22Rv1 (cell line): ENCODE data around the gene ZNF652.

ENCODE experiments used
- H3K27ac ChIP-seq: fragments of 450-650 bp; 2 replicates; pipeline ENCODE4 v1.5.1; 2017
- ZFX ChIP-seq: fragments of 450-650 bp; IDR thresholded peaks from 2 replicates; pipeline ENCODE4 v1.6.1; 2017; ENCODE audit warnings: antibody characterized with exemption, borderline replicate concordance
- TF ChIP-seq, protein P1 (sequence below): fragments of 450-650 bp; IDR thresholded peaks from 2 replicates; pipeline ENCODE4 v1.5.1; 2017; ENCODE audit warnings: mild to moderate bottlenecking

Gene ZNF652

DNA sequence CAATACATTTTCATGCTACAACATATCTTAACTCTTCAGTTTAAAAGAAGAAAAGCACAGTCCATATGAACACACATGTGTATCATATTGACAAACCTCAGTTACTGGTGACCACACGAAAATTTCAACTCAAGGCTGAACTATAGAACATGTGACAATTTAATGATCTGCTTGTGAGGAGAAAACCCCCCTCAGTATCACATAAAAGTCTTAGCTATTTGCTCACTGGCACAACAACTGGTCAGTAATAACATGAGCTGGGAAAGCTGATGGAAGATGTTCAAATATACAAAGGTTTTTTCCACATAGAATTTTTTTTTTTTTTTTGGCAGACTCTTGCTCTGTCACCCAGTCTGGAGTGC is 19.5 kb downstream of the ZNF652 start:
- no peak overlapping the region for H3K27ac ChIP-seq
- TF ChIP-seq ZFX, result no peak
- TF ChIP-seq, protein P1, sequence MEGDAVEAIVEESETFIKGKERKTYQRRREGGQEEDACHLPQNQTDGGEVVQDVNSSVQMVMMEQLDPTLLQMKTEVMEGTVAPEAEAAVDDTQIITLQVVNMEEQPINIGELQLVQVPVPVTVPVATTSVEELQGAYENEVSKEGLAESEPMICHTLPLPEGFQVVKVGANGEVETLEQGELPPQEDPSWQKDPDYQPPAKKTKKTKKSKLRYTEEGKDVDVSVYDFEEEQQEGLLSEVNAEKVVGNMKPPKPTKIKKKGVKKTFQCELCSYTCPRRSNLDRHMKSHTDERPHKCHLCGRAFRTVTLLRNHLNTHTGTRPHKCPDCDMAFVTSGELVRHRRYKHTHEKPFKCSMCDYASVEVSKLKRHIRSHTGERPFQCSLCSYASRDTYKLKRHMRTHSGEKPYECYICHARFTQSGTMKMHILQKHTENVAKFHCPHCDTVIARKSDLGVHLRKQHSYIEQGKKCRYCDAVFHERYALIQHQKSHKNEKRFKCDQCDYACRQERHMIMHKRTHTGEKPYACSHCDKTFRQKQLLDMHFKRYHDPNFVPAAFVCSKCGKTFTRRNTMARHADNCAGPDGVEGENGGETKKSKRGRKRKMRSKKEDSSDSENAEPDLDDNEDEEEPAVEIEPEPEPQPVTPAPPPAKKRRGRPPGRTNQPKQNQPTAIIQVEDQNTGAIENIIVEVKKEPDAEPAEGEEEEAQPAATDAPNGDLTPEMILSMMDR, result no peak

DNA sequence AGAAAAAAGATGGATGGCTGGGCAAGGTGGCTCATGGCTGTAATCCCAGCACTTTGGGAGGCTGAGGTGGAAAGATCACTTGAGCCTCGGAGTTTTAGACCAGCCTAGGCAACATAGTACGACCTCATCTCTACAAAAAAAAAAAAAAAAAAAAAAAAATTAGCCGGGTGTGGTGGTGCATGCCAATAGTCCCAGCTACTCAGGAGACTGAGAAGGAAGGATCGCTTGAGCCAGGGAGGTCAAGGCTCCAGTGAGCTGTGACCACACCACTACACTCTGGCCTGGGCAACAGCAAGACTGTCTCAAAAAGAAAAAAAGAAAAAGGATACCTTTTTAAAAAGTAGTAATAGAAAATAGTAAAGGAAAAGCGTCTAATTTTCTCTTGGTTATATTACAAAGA is 20.7 kb downstream of the ZNF652 start:
- no peak overlapping the region for H3K27ac ChIP-seq
- no peak for TF ChIP-seq ZFX

DNA sequence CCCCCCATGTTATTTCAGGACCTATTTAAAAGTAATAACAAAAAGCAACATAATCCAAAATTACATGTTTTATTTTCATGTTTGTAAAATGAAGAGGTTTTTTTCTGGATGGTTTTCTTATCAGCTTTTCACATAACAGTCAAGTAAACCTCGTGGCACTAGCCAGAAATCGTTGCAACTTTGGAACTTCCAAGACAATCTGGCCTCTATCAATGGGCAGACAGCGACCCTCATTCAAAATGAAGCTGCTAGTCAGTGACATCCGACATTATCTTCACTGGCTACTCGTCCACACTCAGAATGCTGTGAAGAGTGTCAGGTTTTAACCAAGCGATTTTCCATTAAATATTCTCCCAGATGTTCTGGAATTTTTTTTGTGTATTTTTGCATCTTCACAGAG is 22.7 kb downstream of the ZNF652 start:
- no peak for TF ChIP-seq ZFX
- TF ChIP-seq, protein P1, result no peak
- no peak overlapping the region for H3K27ac ChIP-seq

DNA sequence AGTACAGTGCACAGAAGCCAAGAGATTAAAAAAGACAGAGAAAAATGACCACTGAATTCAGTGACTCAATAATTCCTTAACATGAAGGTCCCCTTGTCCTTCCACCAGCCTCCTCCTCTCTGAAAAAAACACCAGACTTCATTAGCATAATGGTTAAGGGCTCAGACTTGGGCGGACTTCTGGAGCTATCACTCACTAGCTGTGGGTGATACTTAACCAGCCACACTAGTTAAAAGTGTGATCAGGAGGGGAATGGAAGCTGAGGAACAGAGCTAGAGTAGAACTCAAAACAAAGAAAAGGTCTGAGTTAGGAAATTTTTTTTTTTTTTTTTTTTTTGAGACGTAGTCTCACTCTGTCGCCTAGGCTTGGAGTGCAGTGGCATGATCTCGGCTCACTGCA is 23.2 kb downstream of the ZNF652 start:
- TF ChIP-seq ZFX, result no peak
- TF ChIP-seq, protein P1, result no peak

DNA sequence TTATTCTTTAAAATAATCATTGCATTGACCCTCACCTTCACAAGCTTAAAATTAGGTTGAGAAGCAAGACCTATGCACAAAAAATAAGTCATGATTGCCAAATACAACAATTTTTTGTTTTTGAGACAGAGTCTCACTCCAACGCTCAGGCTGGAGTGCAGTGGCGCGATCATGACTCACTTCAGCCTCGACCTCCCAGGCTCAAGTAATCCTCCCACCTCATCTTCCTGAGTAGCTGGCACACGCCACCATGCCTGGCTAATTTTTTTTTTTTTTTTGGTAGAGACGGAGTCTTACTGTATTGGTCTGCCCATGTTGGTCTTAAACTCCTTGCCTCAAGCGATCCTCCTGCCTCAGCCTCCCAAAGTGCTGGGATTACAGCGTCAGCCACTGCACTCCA is 24.2 kb downstream of the ZNF652 start:
- TF ChIP-seq, protein P1, result no peak
- TF ChIP-seq ZFX, result no peak
- H3K27ac ChIP-seq, result no peak overlapping the region

More for the DNA sequence above, 23.2 kb downstream of the ZNF652 start:
- H3K27ac ChIP-seq, result no peak overlapping the region

DNA sequence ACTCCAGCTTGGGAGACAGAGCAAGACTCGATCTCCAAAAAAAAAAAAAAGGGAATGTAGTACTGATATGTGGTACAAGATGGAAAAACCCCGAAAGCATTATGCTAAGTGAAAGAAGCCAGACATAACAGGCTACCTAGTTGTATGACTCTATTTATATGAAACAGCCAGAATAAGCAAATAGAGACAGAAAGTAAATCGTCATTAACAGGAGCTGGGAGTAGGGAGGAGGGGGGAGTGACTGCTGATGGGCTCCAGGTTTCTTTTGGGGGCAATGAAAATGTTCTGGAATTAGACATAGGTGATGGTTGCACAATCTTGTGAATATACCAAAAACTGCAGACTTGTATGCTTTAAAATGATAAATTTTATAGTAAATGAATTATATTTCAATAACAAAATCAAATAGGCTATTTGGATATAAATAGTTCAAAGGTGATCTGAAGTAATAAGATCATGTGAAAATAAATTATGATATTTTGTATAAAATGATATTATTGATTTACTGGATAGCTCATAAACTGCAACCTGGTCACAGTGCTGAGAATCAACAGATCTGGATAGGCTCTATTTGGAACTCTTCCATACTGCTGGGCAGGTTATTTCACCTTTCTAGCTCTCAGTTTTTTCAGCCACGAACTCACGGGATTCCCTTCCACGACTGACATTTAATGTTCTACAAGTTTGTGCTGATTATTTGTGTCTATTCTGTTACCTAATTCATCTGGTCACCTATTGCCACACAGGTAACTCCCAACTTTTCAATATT is 27.1 kb downstream of the ZNF652 start:
- TF ChIP-seq, protein P1, result no peak
- no peak for TF ChIP-seq ZFX
- H3K27ac ChIP-seq, result peak overlapping the region; percentile 41

DNA sequence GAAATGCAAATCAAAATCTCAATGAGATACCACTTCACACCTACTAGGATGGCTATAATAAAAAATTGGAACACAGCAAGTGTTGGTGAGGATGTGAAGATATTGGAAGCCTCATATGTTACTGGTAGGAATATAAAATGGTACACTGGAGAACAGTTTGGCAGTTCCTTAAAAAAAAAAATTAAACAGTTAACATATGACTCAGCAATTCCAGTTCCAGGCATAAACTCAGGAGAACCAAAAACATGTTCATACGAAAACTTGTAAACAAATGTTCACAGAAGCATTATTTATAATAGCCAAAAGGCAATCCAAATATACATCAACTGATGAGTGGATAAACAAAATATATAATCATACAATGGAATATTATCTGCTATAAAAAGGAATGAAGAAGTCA is 28.2 kb downstream of the ZNF652 start:
- TF ChIP-seq, protein P1, result no peak
- TF ChIP-seq ZFX, result no peak
- peak overlapping the region; percentile 41 for H3K27ac ChIP-seq
